Neural progenitor cell (in vitro differentiated cells): ENCODE results near the gene FBLN2.

Source experiments
- CTCF ChIP-seq: fragments of 200-600 bp; sonication (generic); IDR thresholded peaks from 2 replicates; pipeline ENCODE4 v1.5.1; 2017; ENCODE audit warnings: antibody characterized with exemption, mild to moderate bottlenecking
- EZH2 ChIP-seq: fragments of 200-600 bp; sonication (generic); IDR thresholded peaks from 2 replicates; pipeline ENCODE4 v1.6.1; 2017; ENCODE audit warnings: antibody characterized with exemption, mild to moderate bottlenecking, moderate library complexity
- EZH2phosphoT487 ChIP-seq: fragments of 200-600 bp; sonication (generic); IDR thresholded peaks from 2 replicates; pipeline ENCODE4 v1.6.1; 2017; ENCODE audit warnings: antibody characterized with exemption

GRCh38 chr3:13582366-13583250, 33.7 kb downstream of the FBLN2 start:
- no peak for TF ChIP-seq CTCF
- TF ChIP-seq EZH2 = no peak
- no peak for TF ChIP-seq EZH2phosphoT487
